Heart left ventricle (tissue), 13 donors: ENCODE data around the gene GADD45GIP1.

ENCODE experiments used
- CTCF ChIP-seq, 12 donors: fragments of 200-600 bp; sonication (generic) in 4 of 12; IDR thresholded peaks; one replicate each; pipeline versions ENCODE4 v1.5.0 to v1.8.0; 2018 to 2022; ENCODE audit warnings: antibody characterized with exemption in 12 of 12, mild to moderate bottlenecking in 5 of 12
- POLR2A ChIP-seq, 2 donors: fragments of 450-650 bp; IDR thresholded peaks; one replicate each; pipeline ENCODE4 v1.6.1; 2017; ENCODE audit warnings: antibody characterized with exemption in 2 of 2, mild to moderate bottlenecking in 2 of 2, moderate library complexity in 2 of 2
- donor health status: ischemic (EF 13 %, LVEDD 7.1; RV severe dilation, severe dysfunction).
- donor health status: DM: no; HTN: yes; CAD: no.
- donor health status: DM: no; HTN: no; CAD: no.
- donor health status: ischemic (EF 25% LVEDD 6.9; RV normal size, moderate dysfunction).
- donor health status: ischemic (EF 25% LVEDD 5.7; RV mildly dilated, moderate dysfunction).
- donor health status: ischemic (EF 35%, LVEDD 5.7; RV mildly dilated, moderate dysfunction).
- donor health status: nonischemic (EF 11% LVEDD 7.7; RV severe dilation, severe dysfunction).
- donor health status: DM: yes; HTN: yes; CAD: no.
- donor health status: PGD.
- donor health status: ischemic (EF 29% LVEDD 5.4; RV normal size, mild dysfunction).
- donor health status: nonischemic (EF 23%, LVEDD 6.1; RV moderate dilation, normal function).

GRCh38 chr19:12953138-12953798 is 3.8 kb downstream of the GADD45GIP1 start:
- TF ChIP-seq CTCF (IDR thresholded peaks at IDR 0.05) (no peak), POLR2A (IDR thresholded peaks at IDR 0.05) (no peak)
